PC-9 (cell line): ENCODE data around the gene MOSPD2. TPM values are rescaled to one million over a fixed set of nuclear protein-coding genes. Genes with fewer than 3 reads are reported as not detected.

Source experiments
- BruUV-seq: library from RNA; stranded (reverse); fragments of 400-500 nt; replicated peaks from 2 replicates; lab custom pipeline; 2021; lab: Mats Ljungman, UMichigan
- CTCF ChIA-PET: fragments of 300-600 bp; sonication (Branson Sonifier 250); formaldehyde crosslinking; loops from one replicate; lab custom pipeline; 2022; ENCODE audit warnings: antibody characterized with exemption; lab: Charles Lee
- POLR2A ChIA-PET: fragments of 300-600 bp; sonication (Branson Sonifier 250); formaldehyde crosslinking; loops from one replicate; lab custom pipeline; 2022; ENCODE audit warnings: antibody characterized with exemption; ENCODE audit not compliant: unreplicated experiment; lab: Charles Lee
- DNase-seq, 2 experiments: peaks; one replicate each; pipeline versions ENCODE4 v3.0.0 to v3.0.0-alpha.2; 2015 to 2022; ENCODE audit warnings: mixed read lengths in 1 of 2
- H2AFZ ChIP-seq: fragments of 200-600 bp; sonication (generic); 2 replicates; pipeline ENCODE4 v1.8.1; 2017; ENCODE audit warnings: antibody characterized with exemption
- H3F3A ChIP-seq: fragments of 200-600 bp; sonication (generic); 2 replicates; pipeline ENCODE4 v1.8.1; 2017; ENCODE audit warnings: antibody characterized with exemption, mild to moderate bottlenecking, low read depth; ENCODE audit not compliant: insufficient read depth
- H3K27ac ChIP-seq: fragments of 200-600 bp; sonication (generic); 2 replicates; pipeline ENCODE4 v1.6.1; 2016; ENCODE audit warnings: mixed run types
- H3K27me3 ChIP-seq: fragments of 200-600 bp; sonication (generic); 2 replicates; pipeline ENCODE4 v1.6.1; 2016; ENCODE audit warnings: low read depth, mixed run types; ENCODE audit not compliant: insufficient read depth
- H3K36me3 ChIP-seq: fragments of 200-600 bp; sonication (generic); 2 replicates; pipeline ENCODE4 v1.6.1; 2016; ENCODE audit warnings: low read depth, mixed run types
- H3K4me1 ChIP-seq: fragments of 200-600 bp; sonication (generic); replicated peaks from 2 replicates; pipeline ENCODE4 v1.6.1; 2016; ENCODE audit warnings: mixed run types; ENCODE audit not compliant: insufficient read depth
- H3K4me2 ChIP-seq: fragments of 200-600 bp; sonication (generic); 2 replicates; pipeline ENCODE4 v1.6.1; 2017; ENCODE audit warnings: mixed run types
- H3K4me3 ChIP-seq: fragments of 200-600 bp; sonication (generic); 2 replicates; pipeline ENCODE4 v1.6.1; 2016; ENCODE audit warnings: mixed run types
- H3K79me2 ChIP-seq: fragments of 200-600 bp; sonication (generic); 2 replicates; pipeline ENCODE4 v1.6.1; 2017; ENCODE audit warnings: low read depth, mixed run types
- H3K9me2 ChIP-seq: fragments of 200-600 bp; sonication (generic); 2 replicates; pipeline ENCODE4 v1.8.1; 2017; ENCODE audit warnings: mild to moderate bottlenecking; ENCODE audit not compliant: insufficient read depth
- H3K9me3 ChIP-seq: fragments of 200-600 bp; sonication (generic); 2 replicates; pipeline ENCODE4 v1.8.1; 2016; ENCODE audit warnings: low read depth; ENCODE audit not compliant: insufficient read depth
- H4K20me1 ChIP-seq: fragments of 200-600 bp; sonication (generic); 2 replicates; pipeline ENCODE4 v1.8.1; 2017; ENCODE audit not compliant: insufficient read depth
- EZH2 ChIP-seq: fragments of 200-600 bp; sonication (generic); IDR thresholded peaks from 2 replicates; pipeline ENCODE4 v1.8.0; 2017; ENCODE audit warnings: antibody characterized with exemption, low read depth
- intact Hi-C: fragments of 100-400 bp; cut with micrococcal nuclease; formaldehyde crosslinking; loops from one replicate; pipeline ENCODE4 v1.10.0; 2022; ENCODE audit not compliant: unreplicated experiment
- total RNA-seq: library from RNA; stranded (reverse); gene quantifications from 2 replicates; pipeline ENCODE4 v1.2.3, GENCODE V29; 2021
- TF ChIP-seq, protein P1 (sequence below): fragments of 200-600 bp; sonication (generic); conservative IDR thresholded peaks from 2 replicates; pipeline ENCODE4 v1.6.1; 2017; ENCODE audit warnings: mixed run types, antibody characterized with exemption, mild to moderate bottlenecking, moderate library complexity

MOSPD2 gene
- total RNA-seq, 1 experiment from 2014 or later = 19.4 TPM

DNA sequence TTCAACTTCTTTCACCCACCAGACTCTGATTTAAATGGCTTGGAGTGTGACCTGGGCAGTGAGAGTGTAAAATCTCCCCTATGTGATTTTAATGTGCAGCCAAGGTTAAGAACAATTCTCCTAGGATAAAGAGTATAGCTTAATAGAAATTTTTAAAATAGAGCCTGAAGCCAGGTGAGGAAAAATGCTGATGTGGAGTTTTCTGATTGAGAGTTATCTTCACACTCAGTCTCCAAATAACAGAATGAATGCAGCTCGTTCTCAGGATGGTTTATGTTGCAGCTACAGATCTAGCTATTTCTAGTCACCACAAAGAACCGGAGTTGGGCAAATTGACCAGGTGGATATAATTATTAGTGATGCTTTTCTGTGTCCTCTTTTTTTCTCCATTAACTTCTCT lies 70.7 kb downstream of the MOSPD2 start:
- ChIA-PET CTCF (no interaction called here), POLR2A (no interaction called here)
- no peak overlapping the region for H3K4me3 ChIP-seq
- no peaks in the 10 kb centered on the region for H3K9me2 ChIP-seq
- no peak overlapping the region for H3K4me2 ChIP-seq
- H3K36me3 ChIP-seq = no peaks in the 10 kb centered on the region
- DNase-seq = no peak
- intact Hi-C loops = no loop called here
- no peaks in the 10 kb centered on the region for H3K79me2 ChIP-seq
- no peak for TF ChIP-seq EZH2
- H3K27me3 ChIP-seq = no peaks in the 10 kb centered on the region
- no peak overlapping the region for H3K27ac ChIP-seq
- no TSS peak for BruUV-seq
- no peaks in the 10 kb centered on the region for H3K4me1 ChIP-seq
- H4K20me1 ChIP-seq = no peaks in the 10 kb centered on the region
- H3F3A ChIP-seq = no peaks in the 10 kb centered on the region
- H3K9me3 ChIP-seq = no peaks in the 10 kb centered on the region
- no peak overlapping the region for H2AFZ ChIP-seq

DNA sequence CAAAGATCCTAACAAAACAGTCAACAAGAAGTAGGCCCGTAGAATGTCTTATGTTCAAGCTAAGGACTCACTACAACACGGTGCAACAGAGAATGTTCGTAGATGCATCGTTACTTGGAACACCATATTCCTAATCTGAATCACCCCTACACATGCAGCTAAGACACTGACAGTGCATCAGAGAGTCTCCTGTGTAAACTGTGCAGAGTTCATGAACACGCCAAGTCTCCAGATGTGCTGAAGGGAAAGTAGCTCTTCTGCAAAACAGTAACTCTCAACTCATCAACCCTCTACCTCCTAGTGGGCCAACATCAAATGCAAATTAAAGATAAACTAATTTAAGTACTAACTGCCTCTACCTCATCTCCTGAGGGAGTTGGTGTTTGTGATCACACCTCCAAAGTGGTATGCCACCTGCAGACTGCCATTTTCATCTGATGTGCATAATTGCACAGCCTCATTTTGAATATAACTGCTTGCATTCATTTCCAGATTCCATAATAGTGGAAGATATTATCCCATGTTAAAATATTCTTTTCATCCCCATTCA lies 73.5 kb downstream of the MOSPD2 start:
- no peaks in the 10 kb centered on the region for H3K4me1 ChIP-seq
- ChIA-PET CTCF (no interaction called here), POLR2A (no interaction called here)
- H3K36me3 ChIP-seq = no peaks in the 10 kb centered on the region
- no peak overlapping the region for H3K4me2 ChIP-seq
- no peak for DNase-seq
- no peak overlapping the region for H3K4me3 ChIP-seq
- H4K20me1 ChIP-seq = no peaks in the 10 kb centered on the region
- H3K9me3 ChIP-seq = no peaks in the 10 kb centered on the region
- intact Hi-C loops = no loop called here
- no peaks in the 10 kb centered on the region for H3K79me2 ChIP-seq
- no peak overlapping the region for H2AFZ ChIP-seq
- no peak overlapping the region for H3K27ac ChIP-seq
- TF ChIP-seq, protein P1, sequence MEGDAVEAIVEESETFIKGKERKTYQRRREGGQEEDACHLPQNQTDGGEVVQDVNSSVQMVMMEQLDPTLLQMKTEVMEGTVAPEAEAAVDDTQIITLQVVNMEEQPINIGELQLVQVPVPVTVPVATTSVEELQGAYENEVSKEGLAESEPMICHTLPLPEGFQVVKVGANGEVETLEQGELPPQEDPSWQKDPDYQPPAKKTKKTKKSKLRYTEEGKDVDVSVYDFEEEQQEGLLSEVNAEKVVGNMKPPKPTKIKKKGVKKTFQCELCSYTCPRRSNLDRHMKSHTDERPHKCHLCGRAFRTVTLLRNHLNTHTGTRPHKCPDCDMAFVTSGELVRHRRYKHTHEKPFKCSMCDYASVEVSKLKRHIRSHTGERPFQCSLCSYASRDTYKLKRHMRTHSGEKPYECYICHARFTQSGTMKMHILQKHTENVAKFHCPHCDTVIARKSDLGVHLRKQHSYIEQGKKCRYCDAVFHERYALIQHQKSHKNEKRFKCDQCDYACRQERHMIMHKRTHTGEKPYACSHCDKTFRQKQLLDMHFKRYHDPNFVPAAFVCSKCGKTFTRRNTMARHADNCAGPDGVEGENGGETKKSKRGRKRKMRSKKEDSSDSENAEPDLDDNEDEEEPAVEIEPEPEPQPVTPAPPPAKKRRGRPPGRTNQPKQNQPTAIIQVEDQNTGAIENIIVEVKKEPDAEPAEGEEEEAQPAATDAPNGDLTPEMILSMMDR = no peak
- no peak for TF ChIP-seq EZH2
- H3K9me2 ChIP-seq = no peaks in the 10 kb centered on the region
- H3F3A ChIP-seq = no peaks in the 10 kb centered on the region
- no TSS peak for BruUV-seq
- no peaks in the 10 kb centered on the region for H3K27me3 ChIP-seq

GRCh38 chrX:14948691-14949090 lies 75.5 kb downstream of the MOSPD2 start:
- ChIA-PET POLR2A (no interaction called here), CTCF (no interaction called here)
- Histone ChIP-seq H3F3A (no peaks in the 10 kb centered on the region), H3K36me3 (no peaks in the 10 kb centered on the region), H2AFZ (no peak overlapping the region), H3K9me3 (no peaks in the 10 kb centered on the region), H4K20me1 (no peaks in the 10 kb centered on the region), H3K27ac (no peak overlapping the region), H3K4me1 (no peaks in the 10 kb centered on the region), H3K79me2 (no peaks in the 10 kb centered on the region), H3K4me2 (no peak overlapping the region), H3K4me3 (no peak overlapping the region), H3K9me2 (no peaks in the 10 kb centered on the region), H3K27me3 (no peaks in the 10 kb centered on the region)
- BruUV-seq = no TSS peak
- intact Hi-C loops = no loop called here
- no peak for TF ChIP-seq EZH2
- TF ChIP-seq, protein P1 = no peak
- DNase-seq = no peak
